Fibroblast of lung (primary cell): ENCODE measurements around the gene CCDC92. TPM values are rescaled to one million over a fixed set of nuclear protein-coding genes. Genes with fewer than 3 reads are reported as not detected.

Source experiments
- DNase-seq, 2 donors: peaks; one replicate each; pipeline versions ENCODE4 v3.0.0 to v3.0.0-alpha.2; 2010; ENCODE audit warnings: low read depth in 2 of 2
- H2AFZ ChIP-seq: 2 replicates; pipeline ENCODE4 v1.5.1; 2012; ENCODE audit warnings: low read length, control low read depth, inconsistent platforms
- H3K27ac ChIP-seq: 2 replicates; pipeline ENCODE4 v1.5.1; 2011; ENCODE audit warnings: low read length, control low read depth; ENCODE audit not compliant: insufficient read depth
- H3K27me3 ChIP-seq: 2 replicates; pipeline ENCODE4 v1.5.1; 2011; ENCODE audit warnings: mild to moderate bottlenecking, low read length; ENCODE audit not compliant: control insufficient read depth, insufficient read depth
- H3K36me3 ChIP-seq: 2 replicates; pipeline ENCODE4 v1.5.1; 2011; ENCODE audit warnings: low read length; ENCODE audit not compliant: control insufficient read depth, insufficient read depth
- H3K4me1 ChIP-seq: 2 replicates; pipeline ENCODE4 v1.5.1; 2011; ENCODE audit warnings: low read length; ENCODE audit not compliant: control insufficient read depth, insufficient read depth; ENCODE audit errors: extremely low read depth
- H3K4me2 ChIP-seq: 2 replicates; pipeline ENCODE4 v1.5.1; 2011; ENCODE audit warnings: low read length, control low read depth; ENCODE audit not compliant: insufficient read depth; ENCODE audit errors: extremely low read depth
- H3K4me3 ChIP-seq, 4 experiments: fragments of 200-600 bp in 1 of 4; sonication (generic) in 1 of 4; replicated peaks in 1 of 4; 2 replicates each; pipeline ENCODE4 v1.5.1; 2011 to 2016; ENCODE audit warnings: low read length in 4 of 4, low read depth in 3 of 4, mild to moderate bottlenecking in 3 of 4, control low read depth in 2 of 4, inconsistent platforms in 1 of 4, mixed read lengths in 1 of 4; ENCODE audit not compliant: insufficient read depth in 1 of 4; ENCODE audit errors: control extremely low read depth in 1 of 4
- H3K79me2 ChIP-seq: 2 replicates; pipeline ENCODE4 v1.5.1; 2012; ENCODE audit warnings: mild to moderate bottlenecking, low read length, inconsistent platforms; ENCODE audit not compliant: control insufficient read depth, insufficient read depth
- H3K9ac ChIP-seq: 2 replicates; pipeline ENCODE4 v1.5.1; 2011; ENCODE audit warnings: mild to moderate bottlenecking, low read length, control low read depth; ENCODE audit not compliant: insufficient read depth
- H3K9me3 ChIP-seq: 2 replicates; pipeline ENCODE4 v1.5.1; 2012; ENCODE audit warnings: low read depth, low read length; ENCODE audit not compliant: control insufficient read depth, insufficient read depth
- H4K20me1 ChIP-seq: 2 replicates; pipeline ENCODE4 v1.5.1; 2011; ENCODE audit warnings: low read length; ENCODE audit not compliant: control insufficient read depth, insufficient read depth; ENCODE audit errors: extremely low read depth
- CTCF ChIP-seq, 2 donors: IDR thresholded peaks in 1 of 2; conservative IDR thresholded peaks in 1 of 2; 1 replicate in 1 of 2; 2 replicates in 1 of 2; pipeline ENCODE4 v1.5.1; 2011 to 2012; ENCODE audit warnings: low read length in 2 of 2, control low read depth in 1 of 2, inconsistent platforms in 1 of 2, low read depth in 1 of 2, mild to moderate bottlenecking in 1 of 2
- EZH2 ChIP-seq: IDR thresholded peaks from 2 replicates; pipeline ENCODE4 v1.5.1; 2012; ENCODE audit warnings: low read length, control low read depth, mild to moderate bottlenecking; ENCODE audit errors: missing control alignments
- polyA plus RNA-seq, 2 donors: library from polyadenylated mRNA; depleted of rRNA in 1 of 2; stranded (reverse) in 1 of 2; unstranded in 1 of 2; fragments of >200 nt; gene quantifications; 2 replicates each; pipeline ENCODE4 v1.2.1, GENCODE V29; 2011 to 2012; ENCODE audit warnings: missing spikeins in 1 of 2
- total RNA-seq: library from RNA; depleted of rRNA; stranded (reverse); fragments of >200 nt; gene quantifications from 2 replicates; pipeline ENCODE4 v1.2.1, GENCODE V29; 2014

CCDC92 gene
- total and polyA plus RNA-seq, 2 donors (not counting 1 experiment from before 2014, with no cell fraction given): 13.2 to 42.3 TPM

GRCh38 chr12:123903301-123904065 lies 69.1 kb downstream of the CCDC92 start:
- H3K4me1 ChIP-seq: no peaks in the 10 kb centered on the region
- H3K9me3 ChIP-seq: no peaks in the 10 kb centered on the region
- no peaks in the 10 kb centered on the region for H3K79me2 ChIP-seq
- no peak overlapping the region for H3K4me2 ChIP-seq
- no peaks in the 10 kb centered on the region for H4K20me1 ChIP-seq
- TF ChIP-seq EZH2 (no peak), CTCF (conservative IDR thresholded peaks at IDR 0.05 in 1 of 2, IDR thresholded peaks at IDR 0.05 in 1 of 2; ENCODE audit: low read depth in 1 of 2, low read length in 2 of 2) (no peak)
- no peak overlapping the region for H2AFZ ChIP-seq
- H3K27me3 ChIP-seq: peaks cover 8% of the 10 kb centered on the region
- H3K27ac ChIP-seq: no peak overlapping the region
- no peak overlapping the region for H3K9ac ChIP-seq
- no peaks in the 10 kb centered on the region for H3K36me3 ChIP-seq
- no peak overlapping the region for H3K4me3 ChIP-seq
- no peak for DNase-seq

- Histone ChIP-seq H2AFZ (no peak overlapping the region), H3K27me3 (peaks cover 8% of the 10 kb centered on the region), H3K4me2 (no peak overlapping the region), H3K4me1 (no peaks in the 10 kb centered on the region), H3K9me3 (no peaks in the 10 kb centered on the region), H3K4me3 (no peak overlapping the region), H3K79me2 (no peaks in the 10 kb centered on the region), H4K20me1 (no peaks in the 10 kb centered on the region), H3K9ac (no peak overlapping the region), H3K36me3 (no peaks in the 10 kb centered on the region), H3K27ac (no peak overlapping the region)
- TF ChIP-seq CTCF (conservative IDR thresholded peaks at IDR 0.05 in 1 of 2, IDR thresholded peaks at IDR 0.05 in 1 of 2; ENCODE audit: low read depth in 1 of 2, low read length in 2 of 2) (no peak), EZH2 (no peak)
- DNase-seq: no peak
Observed at GRCh38 chr12:123902821-123903220, 69.8 kb downstream of the CCDC92 start.

DNA sequence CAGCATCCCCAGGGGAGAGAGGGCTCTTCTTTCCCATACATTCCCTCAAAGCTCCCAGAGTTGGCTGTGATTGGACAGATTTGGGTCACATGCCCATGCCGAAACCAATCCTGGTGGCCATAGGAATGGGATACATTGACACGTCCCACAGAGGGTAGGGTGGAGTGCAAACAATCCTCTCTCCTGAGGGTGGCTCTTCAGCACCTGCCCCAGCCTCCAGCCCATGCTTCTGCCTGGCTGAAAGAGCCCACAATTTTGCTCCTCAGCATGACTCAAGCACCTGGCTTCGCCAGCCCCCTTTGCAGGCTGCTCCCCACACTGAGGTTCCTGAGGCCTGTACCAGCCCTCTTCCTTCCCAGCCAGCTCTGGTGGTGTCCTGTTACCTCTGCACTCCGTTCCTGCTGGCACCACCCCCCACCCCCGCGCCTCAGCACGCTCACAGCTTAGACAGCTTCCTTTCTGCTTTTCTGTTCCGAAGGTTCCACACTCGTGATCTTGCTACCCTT lies 71.7 kb downstream of the CCDC92 start:
- H3K79me2 ChIP-seq: no peaks in the 10 kb centered on the region
- peak in 1 of 2 donors; percentile 49 for DNase-seq
- no peak overlapping the region for H3K4me2 ChIP-seq

More for the DNA sequence above, 71.7 kb downstream of the CCDC92 start:
- no peaks in the 10 kb centered on the region for H3K4me1 ChIP-seq
- no peak overlapping the region for H3K27ac ChIP-seq
- no peaks in the 10 kb centered on the region for H3K36me3 ChIP-seq
- H3K27me3 ChIP-seq: peaks cover 8% of the 10 kb centered on the region
- H3K4me3 ChIP-seq: no peak overlapping the region
- no peaks in the 10 kb centered on the region for H3K9me3 ChIP-seq
- no peak overlapping the region for H3K9ac ChIP-seq
- TF ChIP-seq CTCF (conservative IDR thresholded peaks at IDR 0.05 in 1 of 2, IDR thresholded peaks at IDR 0.05 in 1 of 2; ENCODE audit: low read depth in 1 of 2, low read length in 2 of 2) (no peak), EZH2 (no peak)
- H2AFZ ChIP-seq: no peak overlapping the region
- no peaks in the 10 kb centered on the region for H4K20me1 ChIP-seq
